ENCODE data around the gene BCAS3. TPM values are rescaled to one million over a fixed set of nuclear protein-coding genes. Genes with fewer than 3 reads are reported as not detected.

Gene BCAS3
- total RNA-seq, 1 donor from 2014 or later = 64.9 TPM

GRCh38 chr17:61214753-61215152, 537.1 kb downstream of the BCAS3 start:
- no peaks in the 10 kb centered on the region for H3K27me3 Mint-ChIP-seq (ENCODE audit: low read depth)
- peak overlapping the region; percentile 85 for H3K27ac Mint-ChIP-seq
- DNase-seq (ENCODE audit: low spot score in 2 of 2, unreplicated experiment in 2 of 2) = no peak
- H3K4me1 Mint-ChIP-seq = peaks cover 60% of the 10 kb centered on the region
- H3K9me3 Mint-ChIP-seq = no peaks in the 10 kb centered on the region
- no peak for TF ChIP-seq CTCF (IDR thresholded peaks at IDR 0.05; ENCODE audit: unreplicated experiment)
- H3K4me3 Mint-ChIP-seq = no peak overlapping the region
- H3K36me3 Mint-ChIP-seq = no peaks in the 10 kb centered on the region

- no peak for TF ChIP-seq CTCF (IDR thresholded peaks at IDR 0.05; ENCODE audit: unreplicated experiment)
- peak overlapping the region; percentile 39 for H3K27ac Mint-ChIP-seq
- no peaks in the 10 kb centered on the region for H3K27me3 Mint-ChIP-seq (ENCODE audit: low read depth)
- H3K9me3 Mint-ChIP-seq = no peaks in the 10 kb centered on the region
- peaks cover 52% of the 10 kb centered on the region for H3K4me1 Mint-ChIP-seq
- H3K4me3 Mint-ChIP-seq = no peak overlapping the region
- H3K36me3 Mint-ChIP-seq = no peaks in the 10 kb centered on the region
- no peak for DNase-seq (ENCODE audit: low spot score in 2 of 2, unreplicated experiment in 2 of 2)
These were observed 538.4 kb downstream of the BCAS3 start for GRCh38 chr17:61216066-61216465.

DNA sequence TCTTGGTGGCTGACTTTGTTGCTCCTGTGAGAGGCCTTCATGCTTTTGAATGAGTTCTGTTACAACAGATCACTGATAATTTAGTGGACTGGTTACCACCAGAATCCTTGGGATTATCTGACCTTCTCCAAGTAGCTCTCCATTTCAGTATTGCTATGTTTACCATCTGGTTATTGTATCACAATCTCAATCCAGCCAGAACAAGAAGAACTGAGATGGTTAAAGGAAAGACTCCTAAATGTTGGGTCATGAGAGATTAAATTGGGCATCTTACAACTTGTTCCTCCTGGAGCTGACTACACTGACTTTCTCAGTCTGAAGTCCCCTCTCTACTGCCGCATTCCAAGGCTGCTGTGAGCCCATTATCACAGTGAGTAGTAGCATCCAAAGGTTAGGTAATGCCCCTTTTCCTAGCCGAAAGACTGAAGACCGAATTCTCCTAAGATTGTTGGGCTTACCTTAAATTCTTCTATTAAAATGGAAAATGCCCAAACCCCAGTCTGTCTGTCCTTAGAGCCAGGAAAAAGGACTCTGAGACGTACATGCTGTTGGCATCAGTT, 540.3 kb downstream of the BCAS3 start:
- Mint-ChIP-seq H3K9me3 (no peaks in the 10 kb centered on the region), H3K27ac (peak overlapping the region; percentile 82), H3K4me3 (no peak overlapping the region), H3K36me3 (no peaks in the 10 kb centered on the region), H3K27me3 (ENCODE audit: low read depth) (no peaks in the 10 kb centered on the region), H3K4me1 (peaks cover 63% of the 10 kb centered on the region)
- no peak for DNase-seq (ENCODE audit: low spot score in 2 of 2, unreplicated experiment in 2 of 2)
- TF ChIP-seq CTCF (IDR thresholded peaks at IDR 0.05; ENCODE audit: unreplicated experiment) = no peak

- H3K4me3 Mint-ChIP-seq = no peak overlapping the region
These were observed 540.8 kb downstream of the BCAS3 start for GRCh38 chr17:61218438-61218837.

DNA sequence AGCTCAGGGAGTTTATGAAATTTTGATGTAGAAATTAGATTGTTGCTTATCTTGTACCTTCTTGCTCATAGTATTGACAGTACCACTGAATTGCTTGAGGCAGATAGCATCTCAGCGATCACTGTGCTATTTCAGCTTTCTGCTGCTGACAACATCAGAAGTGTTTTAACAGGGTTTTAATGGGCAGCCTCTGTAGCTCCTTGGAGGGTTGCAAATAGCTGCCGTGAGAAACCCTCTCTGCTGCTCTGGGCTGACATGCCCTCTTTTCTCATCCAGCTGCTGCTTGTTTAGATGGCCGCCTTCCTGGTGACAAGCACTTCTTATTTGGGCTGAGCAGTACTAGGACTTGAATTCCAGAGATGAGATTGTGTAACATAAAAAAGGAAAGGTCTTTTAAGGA, 541.8 kb downstream of the BCAS3 start:
- peaks cover 66% of the 10 kb centered on the region for H3K4me1 Mint-ChIP-seq
- peak overlapping the region; percentile 74 for H3K27ac Mint-ChIP-seq
- H3K4me3 Mint-ChIP-seq = no peak overlapping the region
- no peak for DNase-seq (ENCODE audit: low spot score in 2 of 2, unreplicated experiment in 2 of 2)
- no peaks in the 10 kb centered on the region for H3K36me3 Mint-ChIP-seq
- no peak for TF ChIP-seq CTCF (IDR thresholded peaks at IDR 0.05; ENCODE audit: unreplicated experiment)
- no peaks in the 10 kb centered on the region for H3K27me3 Mint-ChIP-seq (ENCODE audit: low read depth)
- H3K9me3 Mint-ChIP-seq = no peaks in the 10 kb centered on the region

More at GRCh38 chr17:61218438-61218837, 540.8 kb downstream of the BCAS3 start:
- Mint-ChIP-seq H3K9me3 (no peaks in the 10 kb centered on the region), H3K27me3 (ENCODE audit: low read depth) (no peaks in the 10 kb centered on the region), H3K4me1 (peaks cover 64% of the 10 kb centered on the region), H3K27ac (no peak overlapping the region), H3K36me3 (no peaks in the 10 kb centered on the region)
- no peak for TF ChIP-seq CTCF (IDR thresholded peaks at IDR 0.05; ENCODE audit: unreplicated experiment)
- DNase-seq (ENCODE audit: low spot score in 2 of 2, unreplicated experiment in 2 of 2) = no peak

- H3K9me3 Mint-ChIP-seq = no peaks in the 10 kb centered on the region
- H3K27me3 Mint-ChIP-seq (ENCODE audit: low read depth) = no peaks in the 10 kb centered on the region
- TF ChIP-seq CTCF (IDR thresholded peaks at IDR 0.05; ENCODE audit: unreplicated experiment) = no peak
- DNase-seq (ENCODE audit: low spot score in 2 of 2, unreplicated experiment in 2 of 2) = no peak
- no peaks in the 10 kb centered on the region for H3K36me3 Mint-ChIP-seq
- H3K4me3 Mint-ChIP-seq = no peak overlapping the region
- peak overlapping the region; percentile 80 for H3K27ac Mint-ChIP-seq
- peaks cover 65% of the 10 kb centered on the region for H3K4me1 Mint-ChIP-seq
These were observed 543.5 kb downstream of the BCAS3 start for GRCh38 chr17:61221181-61221580.
